ENCODE data around the gene CARD11. TPM values are rescaled to one million over a fixed set of nuclear protein-coding genes. Genes with fewer than 3 reads are reported as not detected.

The CARD11 gene
- total and polyA plus RNA-seq, 2 experiments from 2014 or later = 17.7 to 29.0 TPM

- TF ChIP-seq ZNF462 (CRISPR knock-in tag; IDR thresholded peaks at IDR 0.05) = no peak
- TF ChIP-seq, protein P1, sequence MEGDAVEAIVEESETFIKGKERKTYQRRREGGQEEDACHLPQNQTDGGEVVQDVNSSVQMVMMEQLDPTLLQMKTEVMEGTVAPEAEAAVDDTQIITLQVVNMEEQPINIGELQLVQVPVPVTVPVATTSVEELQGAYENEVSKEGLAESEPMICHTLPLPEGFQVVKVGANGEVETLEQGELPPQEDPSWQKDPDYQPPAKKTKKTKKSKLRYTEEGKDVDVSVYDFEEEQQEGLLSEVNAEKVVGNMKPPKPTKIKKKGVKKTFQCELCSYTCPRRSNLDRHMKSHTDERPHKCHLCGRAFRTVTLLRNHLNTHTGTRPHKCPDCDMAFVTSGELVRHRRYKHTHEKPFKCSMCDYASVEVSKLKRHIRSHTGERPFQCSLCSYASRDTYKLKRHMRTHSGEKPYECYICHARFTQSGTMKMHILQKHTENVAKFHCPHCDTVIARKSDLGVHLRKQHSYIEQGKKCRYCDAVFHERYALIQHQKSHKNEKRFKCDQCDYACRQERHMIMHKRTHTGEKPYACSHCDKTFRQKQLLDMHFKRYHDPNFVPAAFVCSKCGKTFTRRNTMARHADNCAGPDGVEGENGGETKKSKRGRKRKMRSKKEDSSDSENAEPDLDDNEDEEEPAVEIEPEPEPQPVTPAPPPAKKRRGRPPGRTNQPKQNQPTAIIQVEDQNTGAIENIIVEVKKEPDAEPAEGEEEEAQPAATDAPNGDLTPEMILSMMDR (conservative IDR thresholded peaks at IDR 0.05; ENCODE audit: low read depth in 2 of 2) = no peak
These were observed 73.4 kb downstream of the CARD11 start (continued) for GRCh38 chr7:2970307-2970664.

DNA sequence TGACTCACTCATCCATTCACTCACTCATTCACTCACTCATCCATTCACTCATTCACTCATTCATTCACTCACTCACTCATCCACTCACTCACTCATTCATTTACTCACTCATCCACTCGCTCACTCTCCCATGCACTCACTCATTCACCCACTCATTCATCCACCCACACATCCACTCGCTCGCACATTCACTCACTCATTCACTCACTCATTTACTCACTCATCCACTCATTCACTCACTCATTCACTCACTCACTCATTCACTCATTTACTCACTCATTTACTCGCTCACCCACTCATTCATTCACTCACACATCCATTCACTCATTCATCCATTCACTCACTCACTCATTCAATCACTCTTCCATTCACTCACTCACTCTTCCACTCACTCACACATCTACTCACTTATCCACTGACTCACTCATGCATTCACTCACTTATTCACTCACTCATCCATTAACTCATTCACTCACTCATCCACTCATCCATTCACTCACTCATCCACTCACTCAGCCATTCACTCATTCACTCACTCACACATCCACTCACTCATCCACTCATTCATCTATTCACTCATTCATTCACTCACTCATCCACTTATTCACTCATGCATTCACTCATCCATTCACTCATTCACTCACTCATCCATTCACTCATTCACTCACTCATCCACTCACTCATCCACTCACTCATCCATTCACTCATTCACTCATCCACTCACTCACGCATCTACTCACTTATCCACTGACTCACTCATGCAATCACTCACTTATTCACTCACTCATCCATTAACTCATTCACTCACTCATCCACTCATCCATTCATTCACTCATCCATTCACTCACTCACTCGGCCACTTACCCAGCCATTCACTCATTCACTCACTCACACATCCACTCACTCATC is 74.0 kb downstream of the CARD11 start:
- Mint-ChIP-seq H3K27ac (no peak overlapping the region), H3K36me3 (ENCODE audit: low read depth) (peaks cover 7% of the 10 kb centered on the region; the same call in 2 of the 3 replicates), H3K4me3 (no peak overlapping the region), H3K27me3 (ENCODE audit: insufficient read depth, low read depth, poor library complexity) (no peaks in the 10 kb centered on the region), H3K9me3 (peaks cover 15% of the 10 kb centered on the region), H3K4me1 (no peaks in the 10 kb centered on the region)
- H3K27me3 ChIP-seq (ENCODE audit: insufficient read depth) = no peaks in the 10 kb centered on the region
- no peaks in the 10 kb centered on the region for H3F3A ChIP-seq (replicated peaks; ENCODE audit: low read depth)
- no peaks in the 10 kb centered on the region for H4K20me1 ChIP-seq (replicated peaks; ENCODE audit: insufficient read depth)
- H3K79me2 ChIP-seq (replicated peaks; ENCODE audit: insufficient read depth) = no peaks in the 10 kb centered on the region
- no peak overlapping the region for H3K4me2 ChIP-seq
- no peak overlapping the region for H3K4me3 ChIP-seq
- no peaks in the 10 kb centered on the region for H3K4me1 ChIP-seq (ENCODE audit: insufficient read depth)
- H3K36me3 ChIP-seq (ENCODE audit: insufficient read depth) = 0 out of 2 replicates have a peak, but pooled peaks cover 2% of the 10 kb centered on the region
- no peak overlapping the region for H2AFZ ChIP-seq
- ATAC-seq (no peak), DNase-seq (ENCODE audit: low spot score) (no peak)
- H3K9me2 ChIP-seq (ENCODE audit: insufficient read depth) = 0 out of 2 replicates have a peak, but pooled peaks cover 4% of the 10 kb centered on the region
- H3K27ac ChIP-seq (ENCODE audit: low read depth) = no peak overlapping the region
- TF ChIP-seq ZNF331 (CRISPR knock-in tag; IDR thresholded peaks at IDR 0.05; ENCODE audit: low read depth) (no peak), NANOG (IDR thresholded peaks at IDR 0.05; ENCODE audit: borderline replicate concordance) (no peak), POLR2AphosphoS5 (IDR thresholded peaks at IDR 0.05; ENCODE audit: low read depth) (no peak)
